Measurements from ENCODE around the gene NTSR2. TPM values are rescaled to one million over a fixed set of nuclear protein-coding genes. Genes with fewer than 3 reads are reported as not detected.

NTSR2 gene
- total and polyA plus RNA-seq, 2 experiments from 2014 or later = 0.10 TPM; not detected in 1

GRCh38 chr2:11705711-11706110, 35.7 kb upstream of the NTSR2 start:
- H3K4me2 ChIP-seq = no peak overlapping the region
- peaks cover 2% of the 10 kb centered on the region for H3K27me3 Mint-ChIP-seq (ENCODE audit: insufficient read depth, low read depth, poor library complexity)
- H3K4me1 Mint-ChIP-seq = no peaks in the 10 kb centered on the region; the same call in 2 of the 3 replicates
- no peaks in the 10 kb centered on the region for H3F3A ChIP-seq (replicated peaks; ENCODE audit: low read depth)
- TF ChIP-seq CREB1 (CRISPR knock-in tag; IDR thresholded peaks at IDR 0.05; ENCODE audit: low read depth) (no peak), ETS1 (IDR thresholded peaks at IDR 0.05) (no peak), ZNF462 (CRISPR knock-in tag; IDR thresholded peaks at IDR 0.05) (no peak), CTCF (conservative IDR thresholded peaks at IDR 0.05; ENCODE audit: low read depth in 2 of 2) (no peak), JUNB (IDR thresholded peaks at IDR 0.05; ENCODE audit: unreplicated experiment) (no peak), STAT1 (IDR thresholded peaks at IDR 0.05; ENCODE audit: unreplicated experiment) (no peak), ZNF331 (CRISPR knock-in tag; IDR thresholded peaks at IDR 0.05; ENCODE audit: low read depth) (no peak), ZNF114 (CRISPR knock-in tag; IDR thresholded peaks at IDR 0.05) (no peak), REST (IDR thresholded peaks at IDR 0.05; ENCODE audit: unreplicated experiment) (no peak), POLR2AphosphoS5 (IDR thresholded peaks at IDR 0.05; ENCODE audit: low read depth) (no peak), EZH2 (IDR thresholded peaks at IDR 0.05; ENCODE audit: low read depth, unreplicated experiment) (no peak), EZH2phosphoT487 (IDR thresholded peaks at IDR 0.05; ENCODE audit: unreplicated experiment) (no peak)
- peaks cover 4% of the 10 kb centered on the region; the same call in 1 of the 3 replicates for H3K36me3 Mint-ChIP-seq (ENCODE audit: low read depth)
- no peaks in the 10 kb centered on the region for H3K4me1 ChIP-seq (ENCODE audit: insufficient read depth)
- H3K79me2 ChIP-seq (replicated peaks; ENCODE audit: insufficient read depth) = no peaks in the 10 kb centered on the region
- no peak overlapping the region for H2AFZ ChIP-seq
- no peaks in the 10 kb centered on the region for H3K36me3 ChIP-seq (ENCODE audit: insufficient read depth)
- no peaks in the 10 kb centered on the region for H4K20me1 ChIP-seq (replicated peaks; ENCODE audit: insufficient read depth)
- H3K4me3 Mint-ChIP-seq = no peak overlapping the region
- H3K27ac ChIP-seq (ENCODE audit: low read depth) = no peak overlapping the region
- H3K4me3 ChIP-seq = no peak overlapping the region
- no peak for DNase-seq (ENCODE audit: low spot score)
- no peak for ATAC-seq
- no peaks in the 10 kb centered on the region for H3K27me3 ChIP-seq (ENCODE audit: insufficient read depth)
- H3K9me3 Mint-ChIP-seq = peaks cover 5% of the 10 kb centered on the region
- no peak overlapping the region for H3K27ac Mint-ChIP-seq
- 0 out of 2 replicates have a peak, but pooled peaks cover 4% of the 10 kb centered on the region for H3K9me2 ChIP-seq (ENCODE audit: insufficient read depth)
